Body of pancreas (tissue), 4 donors: ENCODE results near the gene ECM2. TPM values are rescaled to one million over a fixed set of nuclear protein-coding genes. Genes with fewer than 3 reads are reported as not detected.

Source experiments
- ATAC-seq: fragments of 150-250 bp; one replicate; pipeline ENCODE4 v1.9.1; 2016
- DNase-seq, 4 donors: peaks; one replicate each; pipeline ENCODE4 v3.0.0-alpha.2; 2019
- H3K27ac ChIP-seq, 4 donors: fragments of 200-600 bp; sonication (generic); 1 replicate in 3 of 4; 2 replicates in 1 of 4; pipeline versions ENCODE4 v1.5.1 to v1.6.1; 2016 to 2019; ENCODE audit warnings: mild to moderate bottlenecking in 1 of 4, mixed read lengths in 1 of 4, moderate library complexity in 1 of 4
- H3K27me3 ChIP-seq, 2 donors: fragments of 200-600 bp; sonication (generic); one replicate each; pipeline ENCODE4 v1.6.0; 2016; ENCODE audit warnings: mild to moderate bottlenecking in 1 of 2
- H3K36me3 ChIP-seq, 2 donors: fragments of 200-600 bp; sonication (generic); replicated peaks in 1 of 2; 2 replicates each; pipeline ENCODE4 v1.5.1; 2016; ENCODE audit warnings: low read depth in 2 of 2; ENCODE audit not compliant: insufficient read depth in 1 of 2
- H3K4me1 ChIP-seq: fragments of 200-600 bp; sonication (generic); one replicate; pipeline ENCODE4 v1.6.0; 2016
- H3K4me3 ChIP-seq, 2 donors: fragments of 200-600 bp; sonication (generic); 1 replicate in 1 of 2; 2 replicates in 1 of 2; pipeline ENCODE4 v1.5.1; 2016 to 2019
- H3K9me3 ChIP-seq, 3 donors: fragments of 200-600 bp; sonication (generic); 1 replicate in 2 of 3; 2 replicates in 1 of 3; pipeline ENCODE4 v1.5.1; 2016
- POLR2A ChIP-seq, 3 donors: fragments of 450-650 bp; IDR thresholded peaks; one replicate each; pipeline ENCODE4 v1.6.1; 2016; ENCODE audit warnings: antibody characterized with exemption in 3 of 3, mild to moderate bottlenecking in 2 of 3
- WGBS, 2 donors: methylation state at CpG; one replicate each; pipeline ENCODE4 v1.1.5; 2017; 5-methylcytosine and 5-hydroxymethylcytosine counted together
- intact Hi-C: fragments of 100-400 bp; cut with DNase I; formaldehyde crosslinking; loops from one replicate; pipeline ENCODE4 v1.15.1; 2023
- total RNA-seq, 2 donors: library from RNA; depleted of rRNA; stranded (reverse); fragments of >200 nt; gene quantifications; one replicate each; pipeline ENCODE4 v1.1.0, GENCODE V29; 2016
- TF ChIP-seq, protein P1 (sequence below), 7 experiments: fragments of 450-650 bp in 4 of 7; fragments of 200-600 bp in 3 of 7; sonication (generic) in 3 of 7; IDR thresholded peaks; one replicate each; pipeline ENCODE4 v1.5.1; 2016 to 2019; ENCODE audit warnings: antibody characterized with exemption in 7 of 7

ECM2 gene
- total RNA-seq, 2 donors from 2014 or later, result 6.5 to 8.2 TPM

- no peaks in the 10 kb centered on the region for H3K27me3 ChIP-seq
- no peaks in the 10 kb centered on the region for H3K9me3 ChIP-seq
- TF ChIP-seq POLR2A (IDR thresholded peaks at IDR 0.05), result no peak
- TF ChIP-seq, protein P1, sequence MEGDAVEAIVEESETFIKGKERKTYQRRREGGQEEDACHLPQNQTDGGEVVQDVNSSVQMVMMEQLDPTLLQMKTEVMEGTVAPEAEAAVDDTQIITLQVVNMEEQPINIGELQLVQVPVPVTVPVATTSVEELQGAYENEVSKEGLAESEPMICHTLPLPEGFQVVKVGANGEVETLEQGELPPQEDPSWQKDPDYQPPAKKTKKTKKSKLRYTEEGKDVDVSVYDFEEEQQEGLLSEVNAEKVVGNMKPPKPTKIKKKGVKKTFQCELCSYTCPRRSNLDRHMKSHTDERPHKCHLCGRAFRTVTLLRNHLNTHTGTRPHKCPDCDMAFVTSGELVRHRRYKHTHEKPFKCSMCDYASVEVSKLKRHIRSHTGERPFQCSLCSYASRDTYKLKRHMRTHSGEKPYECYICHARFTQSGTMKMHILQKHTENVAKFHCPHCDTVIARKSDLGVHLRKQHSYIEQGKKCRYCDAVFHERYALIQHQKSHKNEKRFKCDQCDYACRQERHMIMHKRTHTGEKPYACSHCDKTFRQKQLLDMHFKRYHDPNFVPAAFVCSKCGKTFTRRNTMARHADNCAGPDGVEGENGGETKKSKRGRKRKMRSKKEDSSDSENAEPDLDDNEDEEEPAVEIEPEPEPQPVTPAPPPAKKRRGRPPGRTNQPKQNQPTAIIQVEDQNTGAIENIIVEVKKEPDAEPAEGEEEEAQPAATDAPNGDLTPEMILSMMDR (IDR thresholded peaks at IDR 0.05), result no peak
- peaks cover 8% of the 10 kb centered on the region for H3K4me1 ChIP-seq
- H3K36me3 ChIP-seq, result no peaks in the 10 kb centered on the region
- no peak overlapping the region for H3K4me3 ChIP-seq
- no peak for ATAC-seq
- no peak for DNase-seq
- whole genome bisulfite sequencing, 2 donors, result 84 to 89% methylated on average over 3 of the region's 3 CpGs
- no peak overlapping the region for H3K27ac ChIP-seq
- intact Hi-C loops, result no loop called here
Measured at GRCh38 chr9:92474587-92474986, 61.2 kb downstream of the ECM2 start.

DNA sequence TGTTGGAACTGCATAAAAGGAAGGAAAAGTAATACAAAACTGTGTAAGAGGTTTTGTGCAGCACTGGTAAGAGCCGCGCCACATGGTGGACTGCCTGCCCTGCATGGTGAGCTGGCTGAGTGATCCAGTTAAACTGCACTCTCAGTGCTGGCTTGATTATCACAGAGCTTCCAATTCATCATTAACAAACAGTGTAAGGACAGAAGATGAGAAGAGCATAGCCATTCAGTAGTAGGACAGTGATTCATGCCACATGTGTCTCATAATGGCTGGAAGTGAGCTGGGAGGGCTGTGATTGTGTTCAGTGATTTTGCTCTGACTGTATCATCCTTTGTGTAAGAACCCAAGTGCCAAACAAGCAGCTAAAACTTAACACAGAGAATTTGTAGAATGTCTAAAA lies 67.6 kb downstream of the ECM2 start:
- no peak overlapping the region for H3K27ac ChIP-seq
- intact Hi-C loops, result no loop called here
- WGBS, 2 donors, result 93 to 97% methylated on average over 2 of the region's 2 CpGs
- no peak for DNase-seq
- no peaks in the 10 kb centered on the region for H3K36me3 ChIP-seq
- no peaks in the 10 kb centered on the region for H3K9me3 ChIP-seq
- H3K4me1 ChIP-seq, result no peaks in the 10 kb centered on the region
- H3K4me3 ChIP-seq, result no peak overlapping the region
- TF ChIP-seq POLR2A (IDR thresholded peaks at IDR 0.05), result no peak
- TF ChIP-seq, protein P1 (IDR thresholded peaks at IDR 0.05), result no peak
- no peak for ATAC-seq
- no peaks in the 10 kb centered on the region for H3K27me3 ChIP-seq

DNA sequence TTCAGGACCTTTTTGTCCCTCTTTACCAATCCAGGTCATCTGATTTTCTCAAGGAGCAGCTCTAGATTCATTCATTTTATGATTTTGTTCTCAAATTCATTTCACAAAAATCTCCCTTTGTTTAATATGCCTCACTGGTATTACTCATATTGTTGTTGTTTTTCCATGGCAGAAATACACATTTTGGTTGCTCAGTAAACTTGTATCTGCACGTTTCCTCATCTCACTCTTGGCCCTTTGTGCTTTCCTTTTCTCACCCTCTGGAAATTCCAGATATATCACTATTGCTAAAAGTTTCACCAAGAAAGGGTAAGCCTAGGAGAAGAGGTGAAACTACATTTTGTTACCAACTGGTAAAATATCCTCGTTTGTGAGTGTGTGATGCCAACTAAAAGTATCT lies 68.3 kb downstream of the ECM2 start:
- 82 to 88% methylated on average over 2 of the region's 2 CpGs for WGBS, 2 donors
- intact Hi-C loops, result no loop called here

DNA sequence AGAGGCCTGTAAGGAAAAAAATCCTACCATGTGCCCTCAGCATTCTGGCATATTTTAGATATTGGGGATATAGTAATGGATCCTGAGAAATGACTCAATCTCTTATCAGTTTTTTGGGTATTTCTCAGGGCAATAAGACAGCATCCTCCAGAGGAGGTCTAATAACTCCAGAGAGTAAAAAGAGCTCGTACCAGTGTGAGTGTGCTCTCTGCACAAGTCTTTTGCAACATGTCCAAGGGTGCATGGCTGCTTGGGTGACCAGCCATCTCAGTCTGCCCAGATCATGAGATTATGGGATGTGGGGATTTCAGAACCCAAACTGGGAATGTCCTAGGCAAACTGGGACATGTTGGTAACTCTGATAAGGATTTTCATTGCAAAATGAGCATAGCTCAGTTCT lies 68.7 kb downstream of the ECM2 start:
- no peak for TF ChIP-seq POLR2A (IDR thresholded peaks at IDR 0.05)
- TF ChIP-seq, protein P1 (IDR thresholded peaks at IDR 0.05), result no peak
- no peak for ATAC-seq
- Histone ChIP-seq H3K27me3 (no peaks in the 10 kb centered on the region), H3K4me1 (no peaks in the 10 kb centered on the region), H3K27ac (no peak overlapping the region), H3K9me3 (no peaks in the 10 kb centered on the region), H3K4me3 (no peak overlapping the region), H3K36me3 (no peaks in the 10 kb centered on the region)
- WGBS, 2 donors, result 100% methylated on average over 1 of the region's 1 CpG
- intact Hi-C loops, result no loop called here
- no peak for DNase-seq

More for the DNA sequence above, 68.3 kb downstream of the ECM2 start:
- H3K4me1 ChIP-seq, result no peaks in the 10 kb centered on the region
- H3K27ac ChIP-seq, result no peak overlapping the region
- H3K9me3 ChIP-seq, result no peaks in the 10 kb centered on the region
- ATAC-seq, result no peak
- no peaks in the 10 kb centered on the region for H3K27me3 ChIP-seq
- no peaks in the 10 kb centered on the region for H3K36me3 ChIP-seq
- no peak for DNase-seq
- TF ChIP-seq, protein P1 (IDR thresholded peaks at IDR 0.05), result no peak
- TF ChIP-seq POLR2A (IDR thresholded peaks at IDR 0.05), result no peak
- H3K4me3 ChIP-seq, result no peak overlapping the region

GRCh38 chr9:92463984-92464383 lies 71.8 kb downstream of the ECM2 start:
- Histone ChIP-seq H3K27ac (no peak overlapping the region), H3K9me3 (no peaks in the 10 kb centered on the region), H3K27me3 (no peaks in the 10 kb centered on the region), H3K4me3 (no peak overlapping the region), H3K4me1 (no peaks in the 10 kb centered on the region), H3K36me3 (no peaks in the 10 kb centered on the region)
- intact Hi-C loops, result no loop called here
- no peak for ATAC-seq
- whole genome bisulfite sequencing, 2 donors, result 58 to 59% methylated on average over 3 of the region's 3 CpGs
- no peak for TF ChIP-seq POLR2A (IDR thresholded peaks at IDR 0.05)
- TF ChIP-seq, protein P1 (IDR thresholded peaks at IDR 0.05), result no peak
- no peak for DNase-seq
